HPDE6-E6E7 (cell line): ENCODE data around the gene AUTS2.

ENCODE experiments used
- DNase-seq: peaks from one replicate; pipeline ENCODE4 v3.0.0; 2011; ENCODE audit warnings: missing footprints; ENCODE audit errors: extremely low spot score

AUTS2 gene

GRCh38 chr7:69857014-69857413 is 258.7 kb downstream of the AUTS2 start:
- no peak for DNase-seq

- no peak for DNase-seq
Measured at GRCh38 chr7:69858471-69858870, 260.2 kb downstream of the AUTS2 start.

- DNase-seq, result no peak
Measured at GRCh38 chr7:69859342-69859741, 261.1 kb downstream of the AUTS2 start.

GRCh38 chr7:69860486-69860885 is 262.2 kb downstream of the AUTS2 start:
- DNase-seq, result no peak

DNA sequence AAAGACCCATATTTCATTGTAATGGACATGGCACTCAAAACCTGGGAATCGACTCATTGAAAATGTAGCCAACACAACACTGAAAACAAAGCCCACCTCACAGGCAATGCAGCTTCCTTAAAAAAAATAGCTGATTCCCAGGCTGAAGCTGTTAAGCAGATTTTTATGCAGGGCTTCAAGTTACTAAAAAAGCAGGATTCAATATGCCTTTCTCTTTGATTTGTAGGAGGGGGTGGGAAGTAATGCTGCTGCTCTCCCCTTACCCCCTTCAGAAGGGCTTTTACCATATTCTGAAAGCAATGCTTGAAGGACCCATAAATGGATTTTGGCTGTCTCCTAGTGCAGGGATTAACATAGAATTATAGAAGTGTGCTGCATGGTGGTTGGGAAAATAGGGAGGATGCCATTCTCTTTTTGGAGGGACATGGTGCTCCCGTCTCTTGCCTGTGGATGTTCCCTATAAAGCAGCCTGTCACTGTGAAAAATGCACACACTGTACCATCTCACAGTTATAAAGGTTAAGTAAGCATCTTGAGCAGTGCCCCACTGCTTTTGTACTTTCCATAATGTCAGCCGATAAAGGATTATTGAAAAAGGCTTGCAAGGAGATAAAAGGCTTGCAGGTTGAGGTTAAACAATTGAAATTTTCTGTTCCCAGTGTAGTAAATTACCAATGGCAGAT is 262.8 kb downstream of the AUTS2 start:
- no peak for DNase-seq

DNA sequence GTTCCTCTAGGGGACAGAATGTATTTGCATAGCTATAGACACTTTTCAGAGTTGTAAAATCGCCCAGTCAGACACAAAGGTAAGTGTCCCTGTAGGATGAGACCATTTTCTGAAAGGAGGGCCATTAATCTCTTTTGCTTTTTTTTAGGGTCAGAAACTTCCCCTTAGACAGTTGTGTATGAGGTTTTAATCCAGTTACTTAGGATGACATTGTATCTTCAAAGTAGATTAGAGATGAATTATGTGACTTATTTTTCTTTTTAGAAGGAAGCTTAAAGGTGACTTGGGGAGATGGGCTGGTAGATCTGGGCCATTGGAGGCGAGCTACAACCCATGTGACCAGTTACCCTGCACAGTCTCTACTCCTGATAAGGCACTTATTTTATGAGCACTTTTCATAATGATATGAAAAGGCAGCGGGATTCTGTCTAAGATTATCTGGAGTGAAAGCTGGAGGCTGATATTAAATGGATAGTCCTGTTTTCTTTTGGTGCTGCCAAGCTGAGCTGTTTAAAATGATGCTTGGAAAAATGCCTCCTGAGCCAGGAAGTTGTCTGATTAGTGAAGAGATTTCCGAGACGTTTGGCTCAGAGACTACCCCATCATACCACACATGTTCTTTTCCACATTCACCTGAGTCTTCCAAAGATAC is 264.3 kb downstream of the AUTS2 start:
- DNase-seq, result no peak

DNA sequence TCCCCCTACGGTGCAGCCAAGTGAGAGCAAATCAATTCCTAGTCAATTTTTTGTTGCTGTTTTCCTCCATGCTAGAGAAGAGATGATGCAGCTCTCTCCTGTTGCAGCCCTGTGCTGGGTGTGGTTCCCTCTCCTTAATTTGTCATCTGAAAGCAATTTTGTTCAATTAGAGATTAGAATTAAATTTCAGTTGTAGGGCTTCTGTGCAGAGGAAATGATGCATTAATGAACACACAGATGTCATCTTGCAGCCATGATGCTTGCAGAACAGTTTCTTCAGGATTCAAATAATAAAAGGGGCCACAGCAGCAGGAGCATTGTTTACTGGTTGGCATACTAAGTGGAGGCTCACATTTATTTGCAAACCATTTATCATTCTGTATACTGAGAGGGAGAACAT is 266.0 kb downstream of the AUTS2 start:
- no peak for DNase-seq

DNA sequence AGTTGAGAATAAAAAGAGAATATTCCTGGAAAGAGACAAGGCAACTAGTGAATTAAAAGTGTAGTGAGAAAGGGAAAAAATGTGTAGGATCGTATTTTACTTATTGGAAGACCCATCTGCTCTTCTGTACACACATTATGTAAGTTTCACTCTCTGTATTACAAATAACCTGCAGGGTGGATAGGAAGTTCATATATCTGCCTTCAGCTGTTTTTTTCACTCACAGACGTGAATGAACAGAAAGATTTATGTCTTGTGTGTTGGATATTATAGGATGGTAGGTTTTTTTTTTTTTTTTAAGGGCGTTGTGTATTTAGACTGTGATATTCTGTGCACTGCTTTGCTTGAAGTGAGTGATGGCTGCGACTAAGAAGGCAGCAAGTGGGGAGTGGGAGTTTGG is 266.5 kb downstream of the AUTS2 start:
- DNase-seq, result no peak

DNA sequence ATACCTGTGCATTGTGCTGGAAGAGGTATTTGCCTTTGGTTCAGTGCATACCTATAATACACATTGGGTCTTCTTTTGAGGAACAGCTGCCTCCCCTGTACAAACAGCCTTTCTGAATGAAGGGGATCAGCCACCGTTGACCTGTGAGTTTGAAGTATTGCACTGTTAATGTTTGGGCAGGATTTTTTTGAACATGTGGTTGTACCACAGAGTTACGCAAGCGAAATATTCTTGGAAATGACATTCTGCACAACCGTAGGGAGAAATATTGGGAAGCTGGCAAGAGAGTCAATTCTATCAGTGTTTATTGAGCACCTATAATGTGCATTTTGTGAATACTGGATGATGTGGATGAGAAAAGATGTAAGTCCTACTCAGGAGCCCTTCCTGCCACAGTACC is 270.6 kb downstream of the AUTS2 start:
- no peak for DNase-seq

DNA sequence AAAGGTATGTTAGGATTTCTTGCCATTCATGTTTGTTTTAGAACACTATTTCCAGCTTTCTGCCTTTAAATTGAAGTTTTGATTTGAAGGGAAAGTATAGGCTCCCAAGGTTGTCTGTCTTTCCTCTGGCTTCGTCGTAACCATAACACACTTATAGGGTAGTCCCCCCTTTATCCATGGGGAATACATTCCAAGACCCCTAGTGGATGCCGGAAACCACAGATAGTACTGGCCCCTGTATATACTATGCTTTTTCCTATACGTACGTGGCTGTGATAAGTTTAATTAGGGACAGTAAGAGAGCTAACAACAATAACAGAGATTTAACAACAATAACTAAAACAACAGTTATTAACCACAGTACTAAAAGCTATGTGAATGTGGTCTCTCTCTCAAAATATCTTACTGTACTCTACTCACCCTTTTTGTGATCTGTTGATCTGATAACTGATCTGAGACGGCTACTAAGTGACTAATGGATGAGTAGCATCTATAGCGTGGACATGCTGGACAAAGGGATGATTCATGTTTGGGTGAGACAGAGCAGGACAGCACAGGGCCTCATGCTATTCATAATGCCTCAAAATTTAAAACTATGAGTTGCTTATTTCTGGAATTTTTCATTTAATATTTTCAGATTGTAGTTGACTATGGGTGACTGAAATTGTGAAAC is 273.1 kb downstream of the AUTS2 start:
- no peak for DNase-seq

DNA sequence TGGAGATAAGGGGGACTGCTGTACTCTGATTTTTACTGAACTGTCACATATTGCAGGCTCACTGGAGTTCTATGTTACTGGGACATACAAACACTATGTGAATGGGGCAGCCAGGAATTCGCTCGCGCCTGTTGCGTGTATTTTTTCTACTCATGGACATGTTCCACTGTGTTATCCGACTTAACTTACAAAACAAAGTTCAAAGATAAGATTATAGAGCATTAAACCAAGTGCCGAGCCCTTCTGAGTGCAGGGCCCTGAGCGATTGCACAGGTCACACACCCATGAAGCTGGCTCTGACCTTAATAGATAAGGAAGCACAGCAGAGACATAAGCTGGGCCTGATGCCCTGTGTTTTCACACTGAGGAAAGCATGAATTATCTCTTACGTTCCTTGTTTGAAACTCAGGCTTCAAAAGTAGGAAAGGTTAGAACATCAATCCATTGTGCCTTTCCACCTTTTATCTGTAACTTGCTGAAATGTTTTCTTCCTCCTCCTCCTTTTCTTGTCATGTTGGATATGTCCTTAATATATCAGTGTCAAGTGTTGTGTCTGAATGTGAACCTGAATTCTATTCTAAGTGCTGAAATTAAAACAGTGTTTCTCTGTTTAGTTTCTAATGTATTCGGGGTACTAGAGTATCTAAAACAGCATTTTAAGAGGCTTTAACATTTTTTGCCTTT is 273.8 kb downstream of the AUTS2 start:
- DNase-seq, result no peak

DNA sequence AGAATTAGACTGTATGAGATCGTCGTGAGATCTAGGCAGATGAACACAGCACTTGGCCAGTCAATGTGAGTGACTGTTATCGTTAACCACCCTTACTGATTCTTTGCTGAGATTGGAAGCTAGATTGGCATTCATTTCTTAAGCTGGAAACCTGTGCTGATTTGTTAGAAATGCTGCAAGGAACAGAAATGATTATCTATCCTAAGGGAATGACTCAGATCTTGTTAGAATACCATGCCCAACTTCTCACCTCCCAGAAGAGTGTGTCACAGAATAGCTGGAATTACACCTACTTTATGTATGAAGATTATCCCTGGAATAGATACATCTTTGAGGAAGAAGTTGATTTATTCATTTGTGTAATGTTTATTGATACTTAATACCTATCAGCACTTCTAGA is 275.2 kb downstream of the AUTS2 start:
- no peak for DNase-seq

DNA sequence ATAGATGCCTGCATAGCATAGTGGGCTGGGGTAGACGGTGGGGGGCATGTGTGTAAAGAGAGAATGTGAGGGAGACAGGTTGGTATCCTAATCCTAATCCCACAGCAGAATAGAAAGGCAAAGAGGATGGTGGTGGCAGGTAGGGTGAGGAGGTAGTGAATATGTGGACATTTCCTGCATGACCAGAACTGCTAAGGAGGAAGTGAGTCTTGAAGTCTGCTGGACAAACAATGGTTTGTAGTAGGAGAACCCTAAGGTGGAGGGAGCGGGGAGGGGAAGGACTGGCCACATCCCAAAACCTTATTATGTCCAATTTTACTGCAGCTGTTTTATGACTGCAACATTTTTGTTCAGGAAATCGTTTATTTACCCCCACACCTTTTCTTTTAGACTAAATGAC is 279.7 kb downstream of the AUTS2 start:
- no peak for DNase-seq

GRCh38 chr7:69878591-69878990 is 280.3 kb downstream of the AUTS2 start:
- DNase-seq, result no peak

- DNase-seq, result no peak
Measured at GRCh38 chr7:69879989-69880388, 281.7 kb downstream of the AUTS2 start.

GRCh38 chr7:69880840-69881239 is 282.6 kb downstream of the AUTS2 start:
- no peak for DNase-seq

GRCh38 chr7:69882269-69882668 is 284.0 kb downstream of the AUTS2 start:
- no peak for DNase-seq

GRCh38 chr7:69883399-69883891 is 285.2 kb downstream of the AUTS2 start:
- DNase-seq, result no peak

DNA sequence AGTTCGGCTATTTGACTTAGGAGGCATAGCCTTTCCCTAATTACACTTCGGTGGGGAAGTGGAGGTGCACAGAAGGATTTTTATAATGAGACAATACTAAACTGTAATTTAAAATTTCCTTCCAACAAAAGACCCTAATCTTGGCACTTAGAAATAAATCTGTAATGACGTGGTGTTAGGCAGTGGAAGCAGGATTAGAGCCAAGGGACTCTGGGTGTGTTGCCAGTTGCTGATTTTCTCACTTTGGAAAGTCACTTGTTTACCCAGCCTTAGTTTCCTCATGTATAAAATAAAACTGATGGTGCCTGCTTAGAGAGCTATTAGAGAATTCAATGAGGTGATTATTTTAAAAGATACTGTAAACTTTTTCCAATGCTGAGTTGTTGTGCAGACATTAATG is 287.2 kb downstream of the AUTS2 start:
- no peak for DNase-seq

GRCh38 chr7:69889338-69889975 is 291.2 kb downstream of the AUTS2 start:
- no peak for DNase-seq

- DNase-seq, result no peak
Measured at GRCh38 chr7:69889976-69890351, 291.7 kb downstream of the AUTS2 start.

DNA sequence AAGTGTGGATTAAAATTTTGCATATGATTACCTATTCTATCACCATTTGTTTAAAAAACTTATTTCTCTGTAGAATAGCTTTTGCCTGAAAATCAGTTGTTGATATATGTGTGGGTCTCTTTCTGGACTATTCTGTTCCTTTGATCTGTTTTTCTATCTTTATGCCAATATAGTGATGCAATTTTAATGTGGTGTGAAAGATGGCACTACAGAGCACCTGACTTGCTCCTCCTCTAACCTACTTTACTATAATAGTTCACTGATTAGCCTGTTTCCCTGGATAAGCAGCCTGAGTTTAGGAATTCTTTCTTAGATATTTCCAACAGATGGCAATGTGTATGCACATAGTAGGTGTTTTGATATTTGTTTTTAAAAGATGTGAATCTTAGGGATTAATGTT is 294.5 kb downstream of the AUTS2 start:
- DNase-seq, result no peak
